Adrenal gland (tissue), 12 donors: ENCODE measurements around the gene NPTXR. TPM values are rescaled to one million over a fixed set of nuclear protein-coding genes. Genes with fewer than 3 reads are reported as not detected.
A peak's percentile ranks its signal among the peaks of the same experiment; 100 is the strongest.

ENCODE experiments used
- DNase-seq, 7 donors: peaks; one replicate each; pipeline ENCODE4 v3.0.0-alpha.2; 2019 to 2020
- H3K27ac ChIP-seq, 5 donors: fragments of 200-600 bp; sonication (generic) in 4 of 5; 1 replicate in 3 of 5; 2 replicates in 2 of 5; pipeline versions ENCODE4 v1.5.1 to v1.8.0; 2016 to 2020; ENCODE audit warnings: mild to moderate bottlenecking in 1 of 5
- H3K27me3 ChIP-seq: fragments of 200-600 bp; 2 replicates; pipeline ENCODE4 v1.8.0; 2021
- H3K36me3 ChIP-seq, 2 donors: fragments of 200-600 bp; replicated peaks in 1 of 2; 1 replicate in 1 of 2; 2 replicates in 1 of 2; pipeline versions ENCODE4 v1.5.1 to v1.8.0; 2018 to 2022
- H3K4me1 ChIP-seq, 2 donors: fragments of 200-600 bp; replicated peaks in 1 of 2; 1 replicate in 1 of 2; 2 replicates in 1 of 2; pipeline versions ENCODE4 v1.5.1 to v1.8.0; 2018 to 2021
- H3K4me3 ChIP-seq, 4 donors: fragments of 200-600 bp; sonication (generic) in 3 of 4; one replicate each; pipeline ENCODE4 v1.5.1; 2016 to 2018
- H3K9me3 ChIP-seq, 3 donors: fragments of 200-600 bp; sonication (generic) in 1 of 3; replicated peaks in 1 of 3; 1 replicate in 2 of 3; 2 replicates in 1 of 3; pipeline versions ENCODE4 v1.5.1 to v1.8.0; 2016 to 2021
- CTCF ChIP-seq, 6 experiments: fragments of 450-650 bp in 4 of 6; fragments of 200-600 bp in 2 of 6; sonication (generic) in 1 of 6; IDR thresholded peaks; 1 replicate in 5 of 6; 2 replicates in 1 of 6; pipeline versions ENCODE4 v1.5.1 to v1.8.0; 2016 to 2021; ENCODE audit warnings: antibody characterized with exemption in 6 of 6, mild to moderate bottlenecking in 2 of 6, moderate library complexity in 1 of 6
- POLR2A ChIP-seq, 2 donors: fragments of 450-650 bp; IDR thresholded peaks; one replicate each; pipeline ENCODE4 v1.6.1; 2017; ENCODE audit warnings: antibody characterized with exemption in 2 of 2, mild to moderate bottlenecking in 2 of 2, moderate library complexity in 1 of 2
- WGBS, 4 donors: extraction: QIAGEN DNeasy Blood & Tissue Kit in 2 of 4; methylation state at CpG; one replicate each; pipeline versions ENCODE4 v1.1.5 to v1.1.7; 2013 to 2017; 5-methylcytosine and 5-hydroxymethylcytosine counted together
- intact Hi-C, 2 donors: fragments of 100-400 bp; cut with DNase I; formaldehyde crosslinking; loops; one replicate each; pipeline versions ENCODE4 v1.14.1 to v1.15.0; 2022 to 2023
- polyA plus RNA-seq, 3 donors: library from polyadenylated mRNA; stranded (reverse); fragments of 200-250 nt in 2 of 3; fragments of 350-450 nt in 1 of 3; fragmentation: Illumina TruSeq in 1 of 3; extraction: RNeasy Lipid Tissue Mini Kit (QIAGEN cat#74804) in 1 of 3; gene quantifications; one replicate each; pipeline ENCODE4 v1.2.3, GENCODE V29; 2013 to 2014
- total RNA-seq, 9 donors: library from RNA; depleted of rRNA in 4 of 9; stranded (reverse); fragments of >200 nt in 4 of 9; fragments of 120-200 nt in 1 of 9; fragmentation: NEBNext Ultra II Directional in 1 of 9; extraction: Animal tissue kit (Norgen Biotek cat#: 25700) in 1 of 9; gene quantifications; one replicate each; pipeline versions ENCODE4 v1.1.0 to v1.2.4, GENCODE V29; 2013 to 2023
- donor health status: healthy with polysubstance abuse.
- donor health status: Bipolar disorder and iron deficiency.
- donor health status: DM: yes; HTN: yes; CAD: no.
- donor health status: DM: no; HTN: no; CAD: no.
- donor health status: DM: no; HTN: no; CAD: no.
- donor health status: DM: yes; HTN: yes; CAD: no.

The NPTXR gene
- total and polyA plus RNA-seq, 12 donors = 1.2 to 26.9 (median 10.5) TPM

GRCh38 chr22:38826386-38826785 lies 17.4 kb downstream of the NPTXR start:
- Histone ChIP-seq H3K27me3 (no peaks in the 10 kb centered on the region), H3K4me3 (no peak overlapping the region), H3K27ac (no peak overlapping the region), H3K4me1 (no peaks in the 10 kb centered on the region), H3K9me3 (no peaks in the 10 kb centered on the region), H3K36me3 (no peaks in the 10 kb centered on the region)
- whole genome bisulfite sequencing, 4 donors = 86 to 97% (median 94%) methylated on average over 12 to 16 of the region's 16 CpGs
- intact Hi-C loops = no loop called here
- TF ChIP-seq CTCF (IDR thresholded peaks at IDR 0.05) (no peak), POLR2A (IDR thresholded peaks at IDR 0.05) (no peak)
- no peak for DNase-seq

GRCh38 chr22:38824585-38824984 lies 19.2 kb downstream of the NPTXR start:
- DNase-seq = peak; percentile 60 to 70 (median 66)
- intact Hi-C loops = no loop called here
- WGBS, 4 donors = 4 to 9% (median 6%) methylated on average over 4 of the region's 4 CpGs

DNA sequence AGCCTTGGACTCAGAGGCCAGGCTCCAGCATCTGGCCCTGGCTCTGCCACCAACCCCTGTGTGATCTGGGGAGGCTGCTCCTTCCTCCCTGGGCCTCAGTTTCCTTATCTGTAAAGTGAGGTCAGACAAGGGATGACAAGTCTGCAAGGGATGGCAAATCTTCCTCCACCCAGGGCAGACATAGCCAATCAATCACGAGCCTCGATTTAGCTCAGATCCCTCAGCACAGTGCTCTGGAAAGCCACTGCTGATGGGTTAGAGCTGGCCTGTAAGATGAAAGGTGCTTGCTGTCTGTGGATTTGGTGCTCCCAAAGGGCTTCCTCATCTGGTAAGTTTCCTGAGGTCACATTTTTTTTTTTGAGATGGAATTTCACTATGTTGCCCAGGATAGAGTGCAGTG lies 20.2 kb downstream of the NPTXR start:
- no peaks in the 10 kb centered on the region for H3K9me3 ChIP-seq
- no peak overlapping the region for H3K4me3 ChIP-seq
- no peak for DNase-seq
- no peaks in the 10 kb centered on the region for H3K4me1 ChIP-seq
- no peaks in the 10 kb centered on the region for H3K36me3 ChIP-seq
- TF ChIP-seq POLR2A (IDR thresholded peaks at IDR 0.05) = no peak
- TF ChIP-seq CTCF (IDR thresholded peaks at IDR 0.05) = no peak
- H3K27ac ChIP-seq = no peak overlapping the region
- intact Hi-C loops = no loop called here
- 83 to 100% (median 84%) methylated on average over 1 to 2 of the region's 2 CpGs for WGBS, 4 donors
- H3K27me3 ChIP-seq = no peaks in the 10 kb centered on the region

More at GRCh38 chr22:38824585-38824984, 19.2 kb downstream of the NPTXR start:
- no peak overlapping the region for H3K4me3 ChIP-seq
- H3K9me3 ChIP-seq = no peaks in the 10 kb centered on the region
- no peaks in the 10 kb centered on the region for H3K27me3 ChIP-seq
- H3K36me3 ChIP-seq = no peaks in the 10 kb centered on the region
- TF ChIP-seq CTCF (IDR thresholded peaks at IDR 0.05) = peak in 5 of 6 experiments; percentile 12 to 38 (median 33)
- TF ChIP-seq POLR2A (IDR thresholded peaks at IDR 0.05) = no peak
- no peaks in the 10 kb centered on the region for H3K4me1 ChIP-seq
- no peak overlapping the region for H3K27ac ChIP-seq

DNA sequence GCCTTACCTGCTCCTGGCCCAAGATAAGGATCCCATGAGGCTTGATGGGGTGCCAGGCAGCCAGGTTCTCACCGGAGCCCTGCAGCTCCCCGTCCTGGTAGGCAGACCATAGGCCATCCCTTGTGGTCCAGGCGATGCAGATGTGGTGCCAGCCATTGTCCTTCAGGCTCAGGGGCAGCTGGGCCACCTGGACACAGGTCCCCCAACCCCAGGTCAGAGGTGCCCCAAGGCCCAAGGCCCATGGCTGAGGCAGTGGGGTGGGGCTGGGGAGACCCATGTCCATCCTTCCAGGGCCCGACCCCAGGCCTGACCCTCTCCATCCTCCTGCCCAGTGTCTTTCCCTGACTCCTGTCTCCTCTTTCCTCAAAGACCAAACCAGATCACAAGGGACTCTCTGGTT lies 20.8 kb downstream of the NPTXR start:
- intact Hi-C loops = no loop called here
- Histone ChIP-seq H3K27ac (no peak overlapping the region), H3K27me3 (no peaks in the 10 kb centered on the region), H3K4me1 (no peaks in the 10 kb centered on the region), H3K36me3 (no peaks in the 10 kb centered on the region), H3K4me3 (no peak overlapping the region), H3K9me3 (no peaks in the 10 kb centered on the region)
- 75 to 95% (median 94%) methylated on average over 1 to 4 of the region's 4 CpGs for WGBS, 4 donors
- no peak for DNase-seq
- no peak for TF ChIP-seq CTCF (IDR thresholded peaks at IDR 0.05)
- no peak for TF ChIP-seq POLR2A (IDR thresholded peaks at IDR 0.05)
